ENCODE results near the gene CACFD1. TPM values are rescaled to one million over a fixed set of nuclear protein-coding genes. Genes with fewer than 3 reads are reported as not detected.

The CACFD1 gene
- total RNA-seq, 1 donor from 2014 or later = 42.6 TPM

DNA sequence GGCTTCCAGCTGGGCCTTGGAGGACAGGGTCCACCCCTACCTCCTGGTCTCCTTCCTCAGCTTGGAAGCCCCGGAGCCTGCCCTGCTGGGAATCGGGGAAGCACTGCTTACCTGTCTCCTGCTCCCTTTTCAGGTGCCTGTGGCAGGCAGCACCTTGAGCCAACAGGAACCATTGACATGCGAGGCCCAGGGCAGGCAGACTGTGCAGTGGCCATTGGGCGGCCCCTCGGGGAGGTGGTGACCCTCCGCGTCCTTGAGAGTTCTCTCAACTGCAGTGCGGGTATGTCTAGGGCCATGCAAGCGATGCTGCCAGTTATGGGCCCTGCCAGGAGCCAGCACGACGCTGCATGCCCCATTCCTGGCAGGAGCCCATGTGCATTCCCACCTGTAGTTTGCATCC, 3.8 kb upstream of the CACFD1 start:
- H3K27me3 Mint-ChIP-seq (ENCODE audit: low read depth) = no peaks in the 10 kb centered on the region

DNA sequence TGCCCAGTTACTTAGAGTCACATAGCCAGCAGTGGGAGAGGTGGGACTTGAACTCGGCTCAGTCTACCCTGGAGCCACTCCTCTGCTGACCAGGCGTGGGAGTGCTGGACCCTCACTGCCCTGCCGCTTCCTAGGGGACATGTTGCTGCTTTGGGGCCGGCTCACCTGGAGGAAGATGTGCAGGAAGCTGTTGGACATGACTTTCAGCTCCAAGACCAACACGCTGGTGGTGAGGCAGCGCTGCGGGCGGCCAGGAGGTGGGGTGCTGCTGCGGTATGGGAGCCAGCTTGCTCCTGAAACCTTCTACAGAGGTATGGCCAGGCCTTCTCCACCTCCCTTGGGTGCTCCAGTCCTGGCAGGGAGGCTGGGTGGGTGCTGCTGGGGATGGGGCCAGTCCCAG, 3.4 kb upstream of the CACFD1 start:
- Mint-ChIP-seq H3K36me3 (ENCODE audit: low read depth) (no peaks in the 10 kb centered on the region), H3K9me3 (no peaks in the 10 kb centered on the region), H3K4me3 (no peak overlapping the region), H3K27ac (ENCODE audit: unreplicated experiment) (no peak overlapping the region), H3K27me3 (ENCODE audit: low read depth) (no peaks in the 10 kb centered on the region), H3K4me1 (peaks cover 18% of the 10 kb centered on the region)
- no peak for TF ChIP-seq CTCF (conservative IDR thresholded peaks at IDR 0.05)
- DNase-seq (ENCODE audit: low read depth, low spot score) = no peak

More for the DNA sequence above, 3.8 kb upstream of the CACFD1 start:
- H3K4me3 Mint-ChIP-seq = no peak overlapping the region
- DNase-seq (ENCODE audit: low read depth, low spot score) = no peak
- H3K9me3 Mint-ChIP-seq = no peaks in the 10 kb centered on the region
- H3K36me3 Mint-ChIP-seq (ENCODE audit: low read depth) = no peaks in the 10 kb centered on the region
- no peak for TF ChIP-seq CTCF (conservative IDR thresholded peaks at IDR 0.05)
- H3K4me1 Mint-ChIP-seq = peaks cover 13% of the 10 kb centered on the region
- no peak overlapping the region for H3K27ac Mint-ChIP-seq (ENCODE audit: unreplicated experiment)

GRCh38 chr9:133457233-133457632, 2.5 kb upstream of the CACFD1 start:
- Mint-ChIP-seq H3K4me1 (peaks cover 21% of the 10 kb centered on the region), H3K27ac (ENCODE audit: unreplicated experiment) (no peak overlapping the region), H3K4me3 (no peak overlapping the region), H3K9me3 (no peaks in the 10 kb centered on the region), H3K27me3 (ENCODE audit: low read depth) (no peaks in the 10 kb centered on the region), H3K36me3 (ENCODE audit: low read depth) (no peaks in the 10 kb centered on the region)
- no peak for DNase-seq (ENCODE audit: low read depth, low spot score)
- no peak for TF ChIP-seq CTCF (conservative IDR thresholded peaks at IDR 0.05)

- no peaks in the 10 kb centered on the region for H3K9me3 Mint-ChIP-seq
- H3K4me1 Mint-ChIP-seq = peaks cover 21% of the 10 kb centered on the region
- no peak overlapping the region for H3K27ac Mint-ChIP-seq (ENCODE audit: unreplicated experiment)
- no peak for TF ChIP-seq CTCF (conservative IDR thresholded peaks at IDR 0.05)
- H3K36me3 Mint-ChIP-seq (ENCODE audit: low read depth) = no peaks in the 10 kb centered on the region
- H3K27me3 Mint-ChIP-seq (ENCODE audit: low read depth) = no peaks in the 10 kb centered on the region
- H3K4me3 Mint-ChIP-seq = no peak overlapping the region
- no peak for DNase-seq (ENCODE audit: low read depth, low spot score)
Measured at GRCh38 chr9:133457748-133458147, 2.0 kb upstream of the CACFD1 start.

- Mint-ChIP-seq H3K4me1 (peaks cover 21% of the 10 kb centered on the region), H3K4me3 (peak overlapping the region; percentile 95), H3K27ac (ENCODE audit: unreplicated experiment) (no peak overlapping the region), H3K36me3 (ENCODE audit: low read depth) (no peaks in the 10 kb centered on the region), H3K27me3 (ENCODE audit: low read depth) (no peaks in the 10 kb centered on the region), H3K9me3 (no peaks in the 10 kb centered on the region)
- no peak for DNase-seq (ENCODE audit: low read depth, low spot score)
- no peak for TF ChIP-seq CTCF (conservative IDR thresholded peaks at IDR 0.05)
Measured at GRCh38 chr9:133458643-133459312, 1.0 kb upstream of the CACFD1 start.
